ENCODE measurements around the gene DDX39A. TPM values are rescaled to one million over a fixed set of nuclear protein-coding genes. Genes with fewer than 3 reads are reported as not detected.
"Not testable (repeated sequence)": the region's sequence is repeated elsewhere in the genome, so short reads cannot be mapped to it uniquely, and the experiment has no call there.

The DDX39A gene
- total and polyA plus RNA-seq, 3 experiments from 2014 or later: 110 to 302 (median 298) TPM

GRCh38 chr19:14379294-14380065, 39.7 kb downstream of the DDX39A start:
- H3K36me3 Mint-ChIP-seq: peaks cover 2 to 25% (median 6%) of the 10 kb centered on the region in 3 donors
- H3K27ac Mint-ChIP-seq: peak overlapping the region; percentile 59 to 99 (median 95)
- POLR2A ChIA-PET: interaction anchor here (0.6 to 7.0 kb wide), 3 partner anchors 10 to 27 kb away, joined by 4 to 103 read pairs (median 46); no protein-coding TSS in a partner anchor
- peaks cover 45 to 67% (median 47%) of the 10 kb centered on the region in 3 donors for H3K4me1 Mint-ChIP-seq
- H3K27me3 Mint-ChIP-seq: peaks cover 0 to 15% of the 10 kb centered on the region in 2 donors
- peak overlapping the region in 6 of 7 donors; percentile 55 to 100 (median 87) for H3K4me3 Mint-ChIP-seq
- DNase-seq: no peak
- CTCF ChIA-PET: interaction anchor here (1.3 to 12.8 kb wide), 6 partner anchors 15 to 243 kb away, joined by 3 to 186 read pairs (median 22); partner anchors contain the start of gene ASF1B
- Histone ChIP-seq H3K4me1 (ENCODE audit: insufficient read depth, low read length) (peaks cover 39% of the 10 kb centered on the region), H3K36me3 (ENCODE audit: insufficient read depth, low read length) (no peaks in the 10 kb centered on the region), H3K27ac (ENCODE audit: low read depth, low read length) (peak overlapping the region; percentile 99), H3K4me3 (ENCODE audit: low read length) (no peak overlapping the region), H3K9me3 (ENCODE audit: low read length) (no peaks in the 10 kb centered on the region), H3K27me3 (ENCODE audit: insufficient read depth, low read length, poor library complexity, severe bottlenecking) (no peaks in the 10 kb centered on the region)
- peaks cover 0 to 3% (median 0%) of the 10 kb centered on the region in 5 donors for H3K9me3 Mint-ChIP-seq

- no peak for DNase-seq
- Mint-ChIP-seq H3K4me1 (peaks cover 46 to 67% (median 47%) of the 10 kb centered on the region in 3 donors), H3K36me3 (peaks cover 2 to 22% (median 6%) of the 10 kb centered on the region in 3 donors), H3K4me3 (peak overlapping the region in 2 of 7 donors; percentile 27 to 75), H3K9me3 (peaks cover 0 to 3% (median 0%) of the 10 kb centered on the region in 5 donors), H3K27me3 (peaks cover 0 to 15% of the 10 kb centered on the region in 2 donors), H3K27ac (peak overlapping the region in 7 of 8 donors; percentile 59 to 99 (median 89))
- H3K9me3 ChIP-seq (ENCODE audit: low read length): no peaks in the 10 kb centered on the region
- H3K36me3 ChIP-seq (ENCODE audit: insufficient read depth, low read length): no peaks in the 10 kb centered on the region
- no peaks in the 10 kb centered on the region for H3K27me3 ChIP-seq (ENCODE audit: insufficient read depth, low read length, poor library complexity, severe bottlenecking)
- CTCF ChIA-PET: interaction anchor here (1.2 to 12.8 kb wide), 5 partner anchors 14 to 242 kb away, joined by 3 to 186 read pairs (median 20); no protein-coding TSS in a partner anchor
- peaks cover 44% of the 10 kb centered on the region for H3K4me1 ChIP-seq (ENCODE audit: insufficient read depth, low read length)
- H3K4me3 ChIP-seq (ENCODE audit: low read length): no peak overlapping the region
- no peak overlapping the region for H3K27ac ChIP-seq (ENCODE audit: low read depth, low read length)
- POLR2A ChIA-PET: interaction anchor here (7.0 kb wide), 1 partner anchor 14 kb away, joined by 103 read pairs; no protein-coding TSS in a partner anchor
These were observed 40.3 kb downstream of the DDX39A start for GRCh38 chr19:14378890-14379289.

DNA sequence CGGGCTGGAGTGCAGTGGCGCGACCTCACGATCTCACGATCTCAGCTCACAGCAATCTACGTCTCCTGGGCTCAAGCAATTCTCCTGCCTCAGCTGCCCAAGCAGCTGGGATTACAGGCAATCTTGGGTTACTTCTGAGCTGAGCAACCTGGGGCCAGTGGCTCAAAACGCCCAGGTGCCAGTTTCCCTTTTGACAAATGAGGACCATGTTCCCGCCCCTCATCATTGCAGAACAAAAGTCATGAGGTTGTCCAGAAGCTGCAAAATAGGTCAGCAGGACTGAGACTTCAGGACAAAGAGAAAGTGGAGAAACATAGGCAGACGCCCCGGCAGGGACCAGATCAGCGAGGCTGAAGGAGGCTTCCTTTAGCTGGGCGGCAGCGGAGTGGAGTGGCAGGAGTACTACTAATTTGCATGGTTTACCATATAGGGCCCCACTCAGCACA, 41.2 kb downstream of the DDX39A start:
- H3K4me1 ChIP-seq (ENCODE audit: insufficient read depth, low read length): peaks cover 53% of the 10 kb centered on the region
- H3K4me3 Mint-ChIP-seq: peak overlapping the region in 6 of 7 donors; percentile 4 to 77 (median 46)
- no peak for DNase-seq
- peaks cover 0 to 17% (median 6%) of the 10 kb centered on the region in 3 donors for H3K36me3 Mint-ChIP-seq
- peaks cover 47 to 70% (median 51%) of the 10 kb centered on the region in 3 donors for H3K4me1 Mint-ChIP-seq
- peaks cover 0 to 3% (median 0%) of the 10 kb centered on the region in 5 donors for H3K9me3 Mint-ChIP-seq
- peaks cover 0 to 15% of the 10 kb centered on the region in 2 donors for H3K27me3 Mint-ChIP-seq
- H3K27me3 ChIP-seq (ENCODE audit: insufficient read depth, low read length, poor library complexity, severe bottlenecking): no peaks in the 10 kb centered on the region
- H3K4me3 ChIP-seq (ENCODE audit: low read length): no peak overlapping the region
- ChIA-PET CTCF (interaction anchor here (1.2 to 12.8 kb wide), 3 partner anchors 13 to 241 kb away, joined by 3 to 186 read pairs (median 84); no protein-coding TSS in a partner anchor), POLR2A (interaction anchor here (0.6 to 7.0 kb wide), 3 partner anchors 13 to 1435 kb away, joined by 4 to 103 read pairs (median 10); no protein-coding TSS in a partner anchor)
- H3K36me3 ChIP-seq (ENCODE audit: insufficient read depth, low read length): no peaks in the 10 kb centered on the region
- H3K27ac ChIP-seq (ENCODE audit: low read depth, low read length): no peak overlapping the region
- peak overlapping the region in 7 of 8 donors; percentile 11 to 87 (median 77) for H3K27ac Mint-ChIP-seq
- H3K9me3 ChIP-seq (ENCODE audit: low read length): no peaks in the 10 kb centered on the region

DNA sequence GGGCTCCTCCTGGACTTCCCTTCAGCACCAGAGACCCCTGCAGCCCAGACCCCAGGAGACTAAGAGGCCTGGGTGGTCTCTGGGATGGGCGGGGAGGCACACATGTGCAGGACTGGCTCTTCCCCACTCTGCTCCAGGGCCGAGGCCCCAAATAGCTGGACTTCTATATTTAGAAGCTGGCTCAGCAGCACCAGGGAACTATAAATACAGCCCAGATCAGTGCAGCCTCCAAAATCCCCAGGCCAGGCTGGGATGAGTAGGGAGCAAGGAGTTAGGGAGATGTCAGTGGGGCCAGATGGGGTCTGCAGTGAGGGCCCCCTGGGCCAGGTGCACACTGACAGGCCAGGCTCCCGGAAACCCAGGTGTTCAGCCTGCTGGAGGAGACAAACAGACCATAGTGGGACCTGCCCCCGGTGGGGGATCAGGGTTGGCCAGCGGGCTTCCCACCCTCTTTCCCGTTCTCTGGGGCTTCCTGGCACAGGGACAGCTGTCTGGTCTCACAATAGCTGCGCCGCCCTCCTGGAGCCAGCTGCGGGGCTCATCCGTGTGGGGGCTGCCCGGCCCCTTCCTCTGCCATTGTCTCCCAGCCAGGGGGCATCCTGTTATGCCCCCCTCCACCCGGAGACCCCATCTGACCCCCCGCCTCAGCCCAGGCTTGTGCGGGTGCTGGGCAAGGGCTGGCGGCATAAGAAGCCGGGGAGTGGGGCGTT, 43.4 kb downstream of the DDX39A start:
- H3K9me3 Mint-ChIP-seq: no peaks in the 10 kb centered on the region

DNA sequence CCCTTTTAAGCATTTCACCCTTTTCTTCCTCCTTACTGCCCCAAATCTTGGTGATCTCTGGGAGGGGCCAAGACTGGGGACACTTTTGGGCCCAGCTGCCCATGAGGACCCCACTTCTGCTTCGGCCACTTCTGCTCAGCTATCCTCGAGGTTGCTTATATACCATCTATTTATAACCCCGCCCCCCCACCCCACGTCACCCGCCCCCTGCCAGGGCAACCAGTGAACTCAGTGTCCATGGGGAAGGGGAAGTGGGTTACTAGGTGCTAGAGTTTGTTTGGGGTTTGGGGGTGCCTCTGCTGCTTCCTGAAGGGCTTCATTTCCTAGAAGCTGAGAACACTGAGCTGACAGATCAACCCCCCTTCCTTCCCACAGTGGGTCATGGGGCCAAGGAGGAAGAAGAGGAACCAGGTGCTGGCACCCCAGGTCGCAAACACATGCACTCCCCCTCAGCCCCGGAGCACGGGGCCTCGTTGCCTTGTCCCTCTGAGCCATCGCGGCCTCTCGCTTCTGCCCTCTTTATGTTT, 44.0 kb downstream of the DDX39A start:
- Mint-ChIP-seq H3K4me1 (peaks cover 59 to 77% (median 66%) of the 10 kb centered on the region in 3 donors), H3K36me3 (no peaks in the 10 kb centered on the region), H3K27ac (peak overlapping the region; percentile 85 to 100 (median 100)), H3K9me3 (no peaks in the 10 kb centered on the region), H3K27me3 (peaks cover 0 to 6% of the 10 kb centered on the region in 2 donors), H3K4me3 (peak overlapping the region; percentile 73 to 90 (median 79))
- peak overlapping the region; percentile 100 for H3K27ac ChIP-seq (ENCODE audit: low read depth, low read length)
- ChIA-PET POLR2A (interaction anchor here (0.5 to 1.8 kb wide), 8 partner anchors 9 to 239 kb away, joined by 3 to 15 read pairs (median 5); partner anchors contain the start of genes ASF1B and DDX39A), CTCF (interaction anchor here (1.2 to 12.8 kb wide), 6 partner anchors 8 to 93 kb away, joined by 3 to 84 read pairs (median 6); no protein-coding TSS in a partner anchor)
- H3K36me3 ChIP-seq (ENCODE audit: insufficient read depth, low read length): no peaks in the 10 kb centered on the region
- DNase-seq: peak; percentile 77 to 95 (median 92)
- peak overlapping the region; percentile 45 for H3K4me3 ChIP-seq (ENCODE audit: low read length)
- H3K27me3 ChIP-seq (ENCODE audit: insufficient read depth, low read length, poor library complexity, severe bottlenecking): no peaks in the 10 kb centered on the region
- H3K9me3 ChIP-seq (ENCODE audit: low read length): no peaks in the 10 kb centered on the region
- peaks cover 71% of the 10 kb centered on the region for H3K4me1 ChIP-seq (ENCODE audit: insufficient read depth, low read length)

More for the DNA sequence above, 43.4 kb downstream of the DDX39A start:
- peaks cover 59 to 77% (median 67%) of the 10 kb centered on the region in 3 donors for H3K4me1 Mint-ChIP-seq
- H3K36me3 ChIP-seq (ENCODE audit: insufficient read depth, low read length): no peaks in the 10 kb centered on the region
- no peak for DNase-seq
- H3K27ac Mint-ChIP-seq: peak overlapping the region; percentile 85 to 100 (median 100)
- H3K4me3 Mint-ChIP-seq: peak overlapping the region; percentile 65 to 90 (median 74)
- ChIA-PET CTCF (interaction anchor here (0.9 to 12.8 kb wide), 5 partner anchors 9 to 30 kb away, joined by 3 to 84 read pairs (median 5); no protein-coding TSS in a partner anchor), POLR2A (interaction anchor here (0.8 to 1.8 kb wide), 7 partner anchors 8 to 239 kb away, joined by 3 to 15 read pairs (median 4); partner anchors contain the start of genes ASF1B and DDX39A)
- H3K4me1 ChIP-seq (ENCODE audit: insufficient read depth, low read length): peaks cover 72% of the 10 kb centered on the region
- H3K27ac ChIP-seq (ENCODE audit: low read depth, low read length): peak overlapping the region; percentile 100
- no peaks in the 10 kb centered on the region for H3K36me3 Mint-ChIP-seq
- peak overlapping the region; percentile 45 for H3K4me3 ChIP-seq (ENCODE audit: low read length)
- H3K27me3 Mint-ChIP-seq: peaks cover 0 to 1% of the 10 kb centered on the region in 2 donors
- no peaks in the 10 kb centered on the region for H3K27me3 ChIP-seq (ENCODE audit: insufficient read depth, low read length, poor library complexity, severe bottlenecking)
- no peaks in the 10 kb centered on the region for H3K9me3 ChIP-seq (ENCODE audit: low read length)

- CTCF ChIA-PET: interaction anchor here (1.2 to 12.8 kb wide), 6 partner anchors 9 to 94 kb away, joined by 3 to 84 read pairs (median 6); no protein-coding TSS in a partner anchor
- H3K4me1 Mint-ChIP-seq: peaks cover 62 to 79% (median 68%) of the 10 kb centered on the region in 3 donors
- not testable (repeated sequence) for DNase-seq; H3K9me3 ChIP-seq (ENCODE audit: low read length); H3K27me3 ChIP-seq (ENCODE audit: insufficient read depth, low read length, poor library complexity, severe bottlenecking); H3K36me3 Mint-ChIP-seq; H3K9me3 Mint-ChIP-seq; H3K36me3 ChIP-seq (ENCODE audit: insufficient read depth, low read length)
- H3K27ac Mint-ChIP-seq: peak overlapping the region; percentile 85 to 100 (median 100)
- peaks cover 0 to 12% of the 10 kb centered on the region in 2 donors for H3K27me3 Mint-ChIP-seq
- POLR2A ChIA-PET: interaction anchor here (0.5 to 1.8 kb wide), 7 partner anchors 10 to 584 kb away, joined by 4 to 15 read pairs (median 5); partner anchors contain the start of gene ASF1B
- Histone ChIP-seq H3K4me3 (ENCODE audit: low read length) (peak overlapping the region; percentile 21), H3K4me1 (ENCODE audit: insufficient read depth, low read length) (peaks cover 71% of the 10 kb centered on the region), H3K27ac (ENCODE audit: low read depth, low read length) (peak overlapping the region; percentile 100)
- peak overlapping the region in 6 of 7 donors; percentile 62 to 80 (median 74) for H3K4me3 Mint-ChIP-seq
These were observed 44.8 kb downstream of the DDX39A start for GRCh38 chr19:14374313-14374712.
